ENCODE measurements around the gene STT3A. TPM values are rescaled to one million over a fixed set of nuclear protein-coding genes. Genes with fewer than 3 reads are reported as not detected.

Gene STT3A
- total and polyA plus RNA-seq, 2 of the 13 experiments (the other 11 are each of a cell fraction or from before 2014, with no cell fraction given) = 229 to 319 TPM

DNA sequence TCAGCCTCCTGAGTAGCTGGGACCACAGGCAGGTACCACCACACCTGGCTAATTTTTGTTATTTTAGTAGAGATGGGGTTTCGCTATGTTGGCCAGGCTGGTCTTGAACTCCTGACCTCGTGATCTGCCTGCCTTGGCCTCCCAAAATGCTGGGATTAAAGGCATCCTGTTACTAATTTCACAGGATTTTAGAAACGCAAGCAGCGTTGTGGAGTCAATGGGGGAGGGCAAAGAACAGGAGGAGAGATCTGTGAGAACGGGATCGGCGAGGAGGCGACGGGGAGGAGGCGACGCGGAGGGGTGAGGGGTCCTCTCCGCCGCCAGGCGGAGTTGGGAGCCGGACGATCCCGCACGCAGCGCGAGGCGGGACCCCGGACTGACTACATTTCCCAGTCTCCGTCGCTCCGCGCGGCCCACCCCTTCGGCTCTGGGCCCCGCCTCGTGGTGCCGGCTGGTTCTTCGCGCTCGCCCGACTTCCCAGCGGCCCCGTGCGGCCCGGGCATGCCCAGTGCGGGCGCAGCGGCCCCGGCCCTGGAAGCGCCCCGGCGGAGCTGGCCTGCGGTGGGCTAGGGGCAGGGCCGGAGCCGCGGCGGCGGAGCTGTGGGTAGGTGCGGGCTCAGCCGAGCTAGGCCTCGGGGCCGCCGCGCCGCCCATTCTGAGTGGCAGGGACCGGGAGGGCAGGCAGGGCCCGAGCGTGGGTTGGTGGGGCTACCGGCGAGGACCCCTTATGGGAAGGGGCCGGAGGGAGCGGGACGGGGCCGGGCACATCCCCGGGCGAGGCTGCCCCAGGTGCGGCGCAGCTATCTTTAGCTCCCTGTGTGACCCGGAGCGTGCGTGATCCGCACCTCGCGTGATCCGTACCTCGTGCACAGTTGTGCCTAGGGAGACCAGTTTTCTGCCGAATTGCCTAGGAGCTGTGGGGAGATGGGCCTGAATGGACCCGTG lies 23.4 kb upstream of the STT3A start, which contains the start of gene EI24 (continued):
- TF ChIP-seq HMGXB3 (CRISPR knock-in tag; IDR thresholded peaks at IDR 0.05; ENCODE audit: borderline replicate concordance) (no peak), PAX8 (CRISPR knock-in tag; IDR thresholded peaks at IDR 0.05; ENCODE audit: borderline replicate concordance) (no peak), ZMAT5 (CRISPR knock-in tag; IDR thresholded peaks at IDR 0.05; ENCODE audit: borderline replicate concordance, low read depth) (no peak), ZNF652 (CRISPR knock-in tag; IDR thresholded peaks at IDR 0.05; ENCODE audit: borderline replicate concordance, low read depth) (peak; percentile 9; the same call in 1 of the 2 replicates), GTF3A (CRISPR knock-in tag; conservative IDR thresholded peaks at IDR 0.05) (no peak; the same call in 1 of the 2 replicates), KAT8 (CRISPR knock-in tag; IDR thresholded peaks at IDR 0.05) (0 out of 2 replicates have a peak, but pooled peaks have one; percentile 38), HES4 (CRISPR knock-in tag; IDR thresholded peaks at IDR 0.05; ENCODE audit: borderline replicate concordance) (peak; percentile 26; the same call in 1 of the 2 replicates), HDAC1 (CRISPR knock-in tag; IDR thresholded peaks at IDR 0.05) (peak; percentile 70), ZNF740 (CRISPR knock-in tag; IDR thresholded peaks at IDR 0.05) (no peak), ARNT2 (CRISPR knock-in tag; IDR thresholded peaks at IDR 0.05; ENCODE audit: low read depth) (peak; percentile 72), CAMTA2 (CRISPR knock-in tag; IDR thresholded peaks at IDR 0.05; ENCODE audit: borderline replicate concordance) (no peak; the same call in none of the 2 replicates), ZNF574 (CRISPR knock-in tag; IDR thresholded peaks at IDR 0.05) (peak; percentile 96), BRF2 (CRISPR knock-in tag; IDR thresholded peaks at IDR 0.05) (0 out of 2 replicates have a peak, but pooled peaks have one; percentile 71)
